H1 (cell line): ENCODE measurements around the gene ATOH1. TPM values are rescaled to one million over a fixed set of nuclear protein-coding genes. Genes with fewer than 3 reads are reported as not detected.

Experiments used
- CTCF ChIA-PET: fragments of 300-600 bp; sonication (Branson Sonifier 250); formaldehyde crosslinking; loops from one replicate; lab custom pipeline; 2021; ENCODE audit not compliant: partially characterized antibody; lab: Charles Lee
- POLR2A ChIA-PET: fragments of 300-600 bp; sonication (Branson Sonifier 250); formaldehyde crosslinking; loops from one replicate; lab custom pipeline; 2021; ENCODE audit warnings: inconsistent platforms; ENCODE audit not compliant: partially characterized antibody; lab: Charles Lee
- DNase-seq, 2 experiments: peaks; one replicate each; pipeline versions ENCODE4 v3.0.0 to v3.0.0-alpha.2; 2010 to 2022; ENCODE audit warnings: low spot score in 2 of 2, low read depth in 1 of 2, mixed read lengths in 1 of 2
- FAIRE-seq: peaks from 2 replicates; lab custom pipeline; 2011; peaks lifted over from hg19 to GRCh38; lab: Jason Lieb, UNC
- H2AFZ ChIP-seq: 2 replicates; pipeline ENCODE4 v1.8.1; 2012; ENCODE audit warnings: low read length, inconsistent platforms
- H2AK5ac ChIP-seq: 2 replicates; pipeline ENCODE4 v1.6.1; 2013; ENCODE audit warnings: low read depth, low read length
- H2BK120ac ChIP-seq: replicated peaks from 2 replicates; pipeline ENCODE3; 2013; ENCODE audit warnings: low read depth, low read length, inconsistent platforms
- H2BK12ac ChIP-seq: 2 replicates; pipeline ENCODE4 v1.6.1; 2013; ENCODE audit warnings: low read depth, low read length
- H2BK15ac ChIP-seq: 2 replicates; pipeline ENCODE4 v1.6.1; 2013; ENCODE audit warnings: low read length
- H2BK20ac ChIP-seq: 2 replicates; pipeline ENCODE4 v1.6.1; 2013; ENCODE audit warnings: low read length
- H2BK5ac ChIP-seq: 2 replicates; pipeline ENCODE4 v1.6.1; 2013; ENCODE audit warnings: low read depth, low read length
- H3K14ac ChIP-seq: 2 replicates; pipeline ENCODE4 v1.6.1; 2013; ENCODE audit warnings: inconsistent platforms; ENCODE audit not compliant: insufficient read length
- H3K18ac ChIP-seq: 2 replicates; pipeline ENCODE4 v1.6.1; 2013; ENCODE audit warnings: low read length; ENCODE audit errors: extremely low read depth
- H3K23ac ChIP-seq: 2 replicates; pipeline ENCODE4 v1.6.1; 2013; ENCODE audit warnings: inconsistent platforms; ENCODE audit not compliant: insufficient read length
- H3K23me2 ChIP-seq: 2 replicates; pipeline ENCODE4 v1.6.1; 2013; ENCODE audit warnings: low read depth, low read length
- H3K27ac ChIP-seq: 2 replicates; pipeline ENCODE4 v1.6.1; 2011; ENCODE audit warnings: low read depth, low read length, inconsistent platforms
- H3K27me3 ChIP-seq, 4 experiments: replicated peaks in 1 of 4; 1 replicate in 1 of 4; 2 replicates in 3 of 4; pipeline versions ENCODE4 v1.6.1 to v1.8.1; 2011 to 2013; ENCODE audit warnings: low read length in 3 of 4, mild to moderate bottlenecking in 3 of 4, inconsistent platforms in 2 of 4, mixed read lengths in 2 of 4, moderate library complexity in 1 of 4; ENCODE audit not compliant: control insufficient read depth in 3 of 4, insufficient read depth in 3 of 4; ENCODE audit errors: extremely low read depth in 1 of 4
- H3K36me3 ChIP-seq, 4 experiments: 2 replicates each; pipeline versions ENCODE4 v1.6.1 to v1.8.1; 2011 to 2013; ENCODE audit warnings: mild to moderate bottlenecking in 4 of 4, low read length in 3 of 4, moderate library complexity in 2 of 4, control low read depth in 1 of 4, inconsistent platforms in 1 of 4; ENCODE audit not compliant: insufficient read depth in 4 of 4, control insufficient read depth in 2 of 4
- H3K4ac ChIP-seq: replicated peaks from 2 replicates; pipeline ENCODE3; 2013; ENCODE audit warnings: low read length, low read depth, mixed read lengths, inconsistent platforms; ENCODE audit not compliant: insufficient read length
- H3K4me1 ChIP-seq, 4 experiments: replicated peaks in 1 of 4; 1 replicate in 1 of 4; 2 replicates in 3 of 4; pipeline versions ENCODE4 v1.6.1 to v1.8.1; 2011 to 2013; ENCODE audit warnings: low read length in 3 of 4, inconsistent platforms in 2 of 4, mixed read lengths in 1 of 4; ENCODE audit not compliant: insufficient read depth in 4 of 4, control insufficient read depth in 3 of 4
- H3K4me2 ChIP-seq, 2 experiments: 2 replicates each; pipeline versions ENCODE4 v1.6.1 to v1.8.1; 2011 to 2013; ENCODE audit warnings: low read depth in 2 of 2, low read length in 2 of 2, control low read depth in 1 of 2, inconsistent platforms in 1 of 2, mild to moderate bottlenecking in 1 of 2; ENCODE audit not compliant: insufficient read depth in 1 of 2
- H3K4me3 ChIP-seq, 4 experiments: fragments of 200-600, 300-600 bp in 1 of 4; sonication (generic), shearing (Covaris generic), sonication (Bioruptor Twin) in 1 of 4; 2 replicates each; pipeline versions ENCODE4 v1.5.1 to v1.8.1; 2011 to 2016; ENCODE audit warnings: low read length in 4 of 4, low read depth in 3 of 4, control low read depth in 2 of 4, inconsistent platforms in 2 of 4, mild to moderate bottlenecking in 2 of 4, mixed read lengths in 1 of 4, moderate library complexity in 1 of 4; ENCODE audit not compliant: insufficient read depth in 2 of 4; ENCODE audit errors: extremely low read depth in 1 of 4
- H3K56ac ChIP-seq: replicated peaks from 2 replicates; pipeline ENCODE3; 2013; ENCODE audit warnings: low read depth, mild to moderate bottlenecking, mixed read lengths, low read length, inconsistent platforms; ENCODE audit not compliant: insufficient read length
- H3K79me1 ChIP-seq: 2 replicates; pipeline ENCODE4 v1.6.1; 2013; ENCODE audit warnings: low read depth, low read length, control low read depth
- H3K79me2 ChIP-seq, 2 experiments: 2 replicates each; pipeline versions ENCODE4 v1.6.1 to v1.8.1; 2012 to 2013; ENCODE audit warnings: low read length in 2 of 2, mild to moderate bottlenecking in 2 of 2, inconsistent platforms in 1 of 2; ENCODE audit not compliant: insufficient read depth in 2 of 2, control insufficient read depth in 1 of 2
- H3K9ac ChIP-seq, 4 experiments: replicated peaks in 1 of 4; 1 replicate in 1 of 4; 2 replicates in 3 of 4; pipeline versions ENCODE4 v1.6.1 to v1.8.1; 2011 to 2013; ENCODE audit warnings: low read depth in 3 of 4, low read length in 3 of 4, control low read depth in 2 of 4, mild to moderate bottlenecking in 2 of 4, moderate library complexity in 2 of 4, inconsistent platforms in 1 of 4; ENCODE audit errors: extremely low read depth in 1 of 4
- H3K9me3 ChIP-seq, 2 experiments: 2 replicates each; pipeline versions ENCODE4 v1.6.1 to v1.8.1; 2012 to 2013; ENCODE audit warnings: mild to moderate bottlenecking in 2 of 2, moderate library complexity in 2 of 2, control low read depth in 1 of 2, inconsistent platforms in 1 of 2, low read depth in 1 of 2, low read length in 1 of 2, mixed read lengths in 1 of 2; ENCODE audit not compliant: insufficient read depth in 2 of 2
- H4K20me1 ChIP-seq, 2 experiments: replicated peaks in 1 of 2; 2 replicates each; pipeline versions ENCODE3 to v1.8.1; 2011 to 2013; ENCODE audit warnings: inconsistent platforms in 2 of 2, low read length in 2 of 2, mild to moderate bottlenecking in 1 of 2; ENCODE audit not compliant: insufficient read depth in 2 of 2, control insufficient read depth in 1 of 2
- H4K5ac ChIP-seq: 2 replicates; pipeline ENCODE4 v1.6.1; 2013; ENCODE audit warnings: low read length, low read depth, mixed read lengths, inconsistent platforms; ENCODE audit not compliant: insufficient read length
- H4K8ac ChIP-seq: 2 replicates; pipeline ENCODE4 v1.8.0; 2013; ENCODE audit warnings: mild to moderate bottlenecking, moderate library complexity, low read length, inconsistent platforms; ENCODE audit not compliant: insufficient read depth; ENCODE audit errors: extremely low read depth
- H4K91ac ChIP-seq: replicated peaks from 2 replicates; pipeline ENCODE3; 2013; ENCODE audit warnings: low read length, mixed read lengths, inconsistent platforms; ENCODE audit not compliant: insufficient read length
- CTBP2 ChIP-seq: IDR thresholded peaks from 2 replicates; pipeline ENCODE4 v1.7.0; 2011; ENCODE audit warnings: borderline replicate concordance, mild to moderate bottlenecking, moderate library complexity, mixed read lengths, low read length; ENCODE audit not compliant: insufficient read depth, insufficient read length
- E2F6 ChIP-seq: IDR thresholded peaks from 2 replicates; pipeline ENCODE4 v1.6.1; 2012; ENCODE audit warnings: inconsistent platforms
- USF2 ChIP-seq: IDR thresholded peaks from 2 replicates; pipeline ENCODE4 v1.6.1; 2011; ENCODE audit warnings: low read length, improper control_type of control experiment
- whole genome bisulfite sequencing, 2 experiments: shearing (Covaris generic) in 1 of 2; methylation state at CpG; one replicate each; pipeline versions ENCODE4 v1.1.6 to v1.1.7; 2013 to 2015; ENCODE audit warnings: low lambda C conversion rate in 2 of 2, mixed read lengths in 2 of 2, inconsistent platforms in 1 of 2, low coverage in 1 of 2, missing lambda C conversion rate in 1 of 2; ENCODE audit not compliant: insufficient replicate concordance in 2 of 2, insufficient coverage in 1 of 2, insufficient read length in 1 of 2; ENCODE audit errors: extremely low coverage in 1 of 2, missing lambda C conversion rate in 1 of 2; 5-methylcytosine and 5-hydroxymethylcytosine counted together
- polyA plus RNA-seq, 7 experiments: library from polyadenylated mRNA; depleted of rRNA in 3 of 7; stranded (reverse) in 5 of 7; unstranded in 2 of 7; fragments of >200 nt in 5 of 7; fragments of 200-250 nt in 2 of 7; gene quantifications; 1 replicate in 5 of 7; 2 replicates in 1 of 7; 4 replicates in 1 of 7; pipeline versions ENCODE4 v1.2.1 to v1.2.3, GENCODE V29; 2011 to 2013; ENCODE audit warnings: missing spikeins in 2 of 7, mixed read lengths in 2 of 7
- total RNA-seq: library from RNA; stranded (reverse); fragmentation: NEBNext Ultra II Directional; extraction: Animal tissue kit (Norgen Biotek cat#: 25700); gene quantifications from 2 replicates; pipeline ENCODE4 v1.2.1, GENCODE V29; 2021

ATOH1 gene
- total and polyA plus RNA-seq, 2 of the 8 experiments (the other 6 are each of a cell fraction or from before 2014, with no cell fraction given), result 0.12 to 0.76 TPM

- Histone ChIP-seq H2BK15ac (no peak overlapping the region), H4K91ac (no peak overlapping the region), H2BK5ac (no peak overlapping the region), H3K14ac (no peak overlapping the region), H3K27me3 (no peaks in the 10 kb centered on the region), H3K4me3 (no peak overlapping the region), H2AFZ (peak overlapping the region; percentile 37; the same call in 1 of the 2 replicates), H2AK5ac (no peak overlapping the region), H4K8ac (no peak overlapping the region), H2BK12ac (no peak overlapping the region), H3K9me3 (no peaks in the 10 kb centered on the region), H3K4me2 (no peak overlapping the region; a peak in 1 of 4 replicates), H3K4ac (no peak overlapping the region), H3K23ac (no peak overlapping the region), H4K5ac (no peak overlapping the region), H2BK20ac (no peak overlapping the region), H3K56ac (no peak overlapping the region), H3K18ac (no peak overlapping the region), H4K20me1 (no peaks in the 10 kb centered on the region), H3K27ac (no peak overlapping the region), H3K9ac (no peak overlapping the region), H3K4me1 (peaks cover 0 to 6% (median 2%) of the 10 kb centered on the region in 4 experiments; a peak in 2 of 7 replicates), H3K79me2 (no peaks in the 10 kb centered on the region), H3K79me1 (no peaks in the 10 kb centered on the region), H2BK120ac (no peak overlapping the region), H3K36me3 (no peaks in the 10 kb centered on the region), H3K23me2 (no peaks in the 10 kb centered on the region)
- 61% methylated on average over 4 of the region's 4 CpGs; no CpG with 5 or more reads in 1 of the 2 experiments for WGBS, 2 experiments
- ChIA-PET CTCF (interaction anchor here (1.2 kb wide), 1 partner anchor 8 kb away, joined by 3 read pairs; no protein-coding TSS in a partner anchor), POLR2A (interaction anchor here (0.9 to 1.3 kb wide), 3 partner anchors 8 to 393 kb away, joined by 3 read pairs; partner anchors contain the start of gene SMARCAD1)
- DNase-seq (no peak), FAIRE-seq (no peak)
- TF ChIP-seq USF2 (peak; percentile 26; the same call in 1 of the 2 replicates), CTBP2 (no peak), E2F6 (no peak)
Observed at GRCh38 chr4:93814722-93815121, 13.8 kb upstream of the ATOH1 start.
